K562 (cell line): ENCODE data around the gene BSDC1. TPM values are rescaled to one million over a fixed set of nuclear protein-coding genes. Genes with fewer than 3 reads are reported as not detected.

Experiments used
- ATAC-seq: fragments of 200-7000 bp; cut with Tn5 transposase; 3 replicates; pipeline ENCODE4 v1.9.1; 2020; ENCODE audit warnings: moderate library complexity
- BruUV-seq: library from RNA; stranded (reverse); fragments of 400-500 nt; replicated peaks from 2 replicates; lab custom pipeline; 2021; lab: Mats Ljungman, UMichigan
- CTCF ChIA-PET: fragments of 300-600 bp; formaldehyde crosslinking; extraction: SDS; loops from one replicate; lab custom pipeline; 2021; ENCODE audit warnings: low intra/inter-chr PET ratio; lab: Yijun Ruan, JAX
- POLR2A ChIA-PET: fragments of 300-600, 350-650 bp; sonication (Branson Sonifier 250); formaldehyde crosslinking; extraction: SDS; loops from one replicate; lab custom pipeline; 2021; ENCODE audit warnings: antibody characterized with exemption, inconsistent platforms; lab: Yijun Ruan, JAX
- DNase-seq, 4 experiments: peaks; one replicate each; pipeline versions ENCODE4 v3.0.0 to v3.0.0-alpha.2; 2011 to 2018; ENCODE audit warnings: low spot score in 3 of 4, mixed read lengths in 3 of 4; ENCODE audit errors: extremely low read depth in 1 of 4
- FAIRE-seq: peaks from 2 replicates; lab custom pipeline; 2011; peaks lifted over from hg19 to GRCh38; lab: Jason Lieb, UNC
- H2AFZ ChIP-seq: 2 replicates; pipeline ENCODE4 v1.6.0; 2011; ENCODE audit warnings: low read depth, low read length, control low read depth, inconsistent platforms
- H3K27ac ChIP-seq: fragments of 200-600 bp; 3 replicates; pipeline ENCODE4 v1.8.0; 2011; ENCODE audit warnings: low read depth, mild to moderate bottlenecking, control low read depth, inconsistent platforms, low read length, moderate library complexity, mixed read lengths; ENCODE audit errors: extremely low read depth
- H3K27me3 ChIP-seq, 2 experiments: fragments of 300-600 bp in 1 of 2; 2 replicates in 1 of 2; 3 replicates in 1 of 2; pipeline versions ENCODE4 v1.6.0 to v1.8.0; 2011; ENCODE audit warnings: inconsistent platforms in 2 of 2, low read length in 2 of 2, mild to moderate bottlenecking in 1 of 2, mixed read lengths in 1 of 2, moderate library complexity in 1 of 2; ENCODE audit not compliant: control insufficient read depth in 2 of 2, insufficient read depth in 2 of 2
- H3K36me3 ChIP-seq: fragments of 300-600 bp; 3 replicates; pipeline ENCODE4 v1.8.0; 2011; ENCODE audit warnings: mild to moderate bottlenecking, low read length, inconsistent platforms; ENCODE audit not compliant: control insufficient read depth, insufficient read depth
- H3K4me1 ChIP-seq, 2 experiments: fragments of 200-600 bp in 1 of 2; replicated peaks in 1 of 2; 2 replicates in 1 of 2; 3 replicates in 1 of 2; pipeline versions ENCODE4 v1.5.1 to v1.8.0; 2011; ENCODE audit warnings: inconsistent platforms in 2 of 2, low read length in 2 of 2, mild to moderate bottlenecking in 1 of 2, mixed read lengths in 1 of 2, moderate library complexity in 1 of 2; ENCODE audit not compliant: control insufficient read depth in 2 of 2, insufficient read depth in 2 of 2
- H3K4me2 ChIP-seq: 2 replicates; pipeline ENCODE4 v1.6.1; 2011; ENCODE audit warnings: low read length, control low read depth, inconsistent platforms, mixed read lengths; ENCODE audit not compliant: insufficient read depth
- H3K4me3 ChIP-seq: fragments of 200-600 bp; sonication (generic), shearing (Covaris generic); 2 replicates; pipeline ENCODE4 v1.5.1; 2016; ENCODE audit warnings: control low read depth, inconsistent platforms
- H3K79me2 ChIP-seq: fragments of 200-600 bp; 3 replicates; pipeline ENCODE4 v1.8.0; 2011; ENCODE audit warnings: low read length, inconsistent platforms; ENCODE audit not compliant: control insufficient read depth, insufficient read depth
- H3K9ac ChIP-seq, 2 experiments: 2 replicates each; pipeline versions ENCODE4 v1.6.0 to v1.6.1; 2011; ENCODE audit warnings: low read depth in 2 of 2, low read length in 2 of 2, control low read depth in 1 of 2, inconsistent platforms in 1 of 2, mild to moderate bottlenecking in 1 of 2, mixed read lengths in 1 of 2; ENCODE audit not compliant: insufficient read depth in 1 of 2
- H3K9me1 ChIP-seq: one replicate; pipeline ENCODE4 v1.6.0; 2011; ENCODE audit warnings: inconsistent platforms, mild to moderate bottlenecking, low read length, moderate library complexity; ENCODE audit not compliant: control insufficient read depth, insufficient read depth
- H3K9me3 ChIP-seq: replicated peaks from 2 replicates; pipeline ENCODE4 v1.5.1; 2011; ENCODE audit warnings: low read depth, low read length, inconsistent platforms; ENCODE audit not compliant: control insufficient read depth, insufficient read depth
- H4K20me1 ChIP-seq: replicated peaks from 2 replicates; pipeline ENCODE4 v1.6.1; 2011; ENCODE audit warnings: low read length, inconsistent platforms, mixed read lengths; ENCODE audit not compliant: control insufficient read depth, insufficient read depth
- BRCA1 ChIP-seq, 2 experiments: fragments of 450-650 bp in 1 of 2; sonication (generic) in 1 of 2; formaldehyde crosslinking in 1 of 2; IDR thresholded peaks; 2 replicates each; pipeline versions ENCODE4 v1.5.0 to v1.6.1; 2017 to 2020; ENCODE audit warnings: mild to moderate bottlenecking in 1 of 2, missing genetic modification reagents in 1 of 2
- ZNF449 ChIP-seq: fragments of 250-450 bp; sonication (Bioruptor Pico); IDR thresholded peaks from 2 replicates; pipeline ENCODE4 v1.8.0; 2022; ENCODE audit warnings: moderate library complexity, mild to moderate bottlenecking, inconsistent platforms
- WGBS: fragments of 100-300 bp; shearing (Covaris generic); methylation state at CpG from one replicate; pipeline ENCODE4 v1.1.6; 2016; ENCODE audit warnings: low coverage, mixed read lengths; ENCODE audit not compliant: insufficient coverage; ENCODE audit errors: missing lambda C conversion rate; 5-methylcytosine and 5-hydroxymethylcytosine counted together
- in situ Hi-C: fragments of 300-500 bp; cut with MboI; formaldehyde crosslinking; loops from 4 replicates; pipeline ENCODE4 v1.15.0; 2018; ENCODE audit warnings: inconsistent platforms, mixed read lengths
- intact Hi-C: fragments of 100-400 bp; cut with micrococcal nuclease; formaldehyde crosslinking; loops from 2 replicates; pipeline ENCODE4 v1.14.2; 2022
- polyA plus RNA-seq, 8 experiments: library from polyadenylated mRNA; depleted of rRNA in 4 of 8; stranded (reverse) in 5 of 8; unstranded in 3 of 8; fragments of >200 nt; fragmentation: Nextera tagmentation in 2 of 8; fragmentation: Illumina TruSeq in 1 of 8; extraction: Ambion mirVana in 2 of 8; extraction: Trizol in 1 of 8; gene quantifications; 2 replicates each; pipeline versions ENCODE4 v1.2.1 to v1.2.3, GENCODE V29; 2011 to 2014; ENCODE audit warnings: inconsistent platforms in 1 of 8, missing spikeins in 1 of 8
- total RNA-seq, 7 experiments: library from RNA; depleted of rRNA in 6 of 7; stranded (reverse); fragments of >200 nt in 6 of 7; fragmentation: Illumina TruSeq in 2 of 7; extraction: Trizol in 2 of 7; gene quantifications; 2 replicates each; pipeline versions ENCODE4 v1.2.1 to v1.2.3, GENCODE V29; 2011 to 2021; ENCODE audit warnings: low replicate concordance in 1 of 7

Gene BSDC1
- total and polyA plus RNA-seq, 9 of the 15 experiments (the other 6 are each of a cell fraction or from before 2014, with no cell fraction given), result 10.2 to 96.8 (median 73.1) TPM

GRCh38 chr1:32380057-32380456 lies 14.2 kb downstream of the BSDC1 start:
- ChIA-PET CTCF (no interaction called here), POLR2A (interaction anchor here (0.6 to 2.3 kb wide), 6 partner anchors 10 to 985 kb away, joined by 3 to 11 read pairs (median 5); partner anchors contain the start of gene BSDC1)
- H4K20me1 ChIP-seq, result no peaks in the 10 kb centered on the region
- no peak overlapping the region for H3K27ac ChIP-seq
- H3K4me3 ChIP-seq, result no peak overlapping the region
- H3K9ac ChIP-seq, result no peak overlapping the region
- H3K4me1 ChIP-seq, result no peaks in the 10 kb centered on the region
- H3K36me3 ChIP-seq, result peaks cover 99% of the 10 kb centered on the region
- no TSS peak for BruUV-seq
- no peak for TF ChIP-seq BRCA1 (IDR thresholded peaks at IDR 0.05)
- 0 out of 2 replicates have a peak, but pooled peaks have one; percentile 64 for TF ChIP-seq BRCA1 (CRISPR knock-in tag; IDR thresholded peaks at IDR 0.05)
- no peak for TF ChIP-seq ZNF449 (CRISPR knock-in tag)
- TF ChIP-seq, all 486 proteins: peak for 1
- 96% methylated on average over 9 of the region's 9 CpGs for WGBS
- no peaks in the 10 kb centered on the region for H3K27me3 ChIP-seq
- DNase-seq, result no peak
- no peaks in the 10 kb centered on the region for H3K79me2 ChIP-seq
- no peak for FAIRE-seq
- no peak overlapping the region for H2AFZ ChIP-seq
- no peaks in the 10 kb centered on the region for H3K9me1 ChIP-seq
- no peaks in the 10 kb centered on the region for H3K9me3 ChIP-seq
- H3K4me2 ChIP-seq, result no peak overlapping the region
- no peak for ATAC-seq
- intact Hi-C loops, result no loop called here
- in situ Hi-C loops, result no loop called here
